ENCODE results near the gene MAEA.
"Not testable (repeated sequence)": the region's sequence is repeated elsewhere in the genome, so short reads cannot be mapped to it uniquely, and the experiment has no call there.

Gene MAEA

GRCh38 chr4:1279253-1279652 lies 10.4 kb upstream of the MAEA start:
- no peak for DNase-seq (ENCODE audit: low read depth)

GRCh38 chr4:1283711-1284110 lies 6.0 kb upstream of the MAEA start:
- no peak for DNase-seq (ENCODE audit: low read depth)

GRCh38 chr4:1285151-1285789 lies 4.4 kb upstream of the MAEA start:
- DNase-seq (ENCODE audit: low read depth): no peak

- no peak for DNase-seq (ENCODE audit: low read depth)
These were observed 3.7 kb upstream of the MAEA start for GRCh38 chr4:1285790-1286553.

GRCh38 chr4:1288786-1289185 lies 905 bp upstream of the MAEA start:
- no peak for DNase-seq (ENCODE audit: low read depth)

- DNase-seq (ENCODE audit: low read depth): no peak
These were observed 680 bp downstream of the MAEA start for GRCh38 chr4:1290165-1290977.

- DNase-seq (ENCODE audit: low read depth): no peak
These were observed 1.4 kb downstream of the MAEA start for GRCh38 chr4:1291091-1291490.

- DNase-seq (ENCODE audit: low read depth): no peak
These were observed 2.5 kb downstream of the MAEA start for GRCh38 chr4:1291996-1292702.

GRCh38 chr4:1292703-1293011 lies 3.0 kb downstream of the MAEA start:
- not testable (repeated sequence) for DNase-seq (ENCODE audit: low read depth)

- no peak for DNase-seq (ENCODE audit: low read depth)
These were observed 3.8 kb downstream of the MAEA start for GRCh38 chr4:1293531-1293941.

- DNase-seq (ENCODE audit: low read depth): no peak
These were observed 4.3 kb downstream of the MAEA start for GRCh38 chr4:1293991-1294390.

GRCh38 chr4:1294424-1294823 lies 4.7 kb downstream of the MAEA start:
- no peak for DNase-seq (ENCODE audit: low read depth)

- no peak for DNase-seq (ENCODE audit: low read depth)
These were observed 5.2 kb downstream of the MAEA start for GRCh38 chr4:1294891-1295290.

GRCh38 chr4:1295405-1296055 lies 5.8 kb downstream of the MAEA start:
- no peak for DNase-seq (ENCODE audit: low read depth)

GRCh38 chr4:1296324-1297022 lies 6.8 kb downstream of the MAEA start:
- DNase-seq (ENCODE audit: low read depth): no peak

- DNase-seq (ENCODE audit: low read depth): no peak
These were observed 7.3 kb downstream of the MAEA start for GRCh38 chr4:1297023-1297395.

GRCh38 chr4:1297456-1298325 lies 8.0 kb downstream of the MAEA start:
- DNase-seq (ENCODE audit: low read depth): no peak

- DNase-seq (ENCODE audit: low read depth): no peak
These were observed 8.8 kb downstream of the MAEA start for GRCh38 chr4:1298461-1298860.

- no peak for DNase-seq (ENCODE audit: low read depth)
These were observed 9.7 kb downstream of the MAEA start for GRCh38 chr4:1299301-1299860.

Data from stimulated activated CD8-positive, alpha-beta memory T cell treated with anti-CD3 and anti-CD28 coated beads, Interleukin-12 subunit alpha, Interleukin-12 subunit beta, amount 100 ng/mL, for 4 hours (primary cell).